Mesendoderm (in vitro differentiated cells): ENCODE data around the gene CTLA4.

Experiments used
- DNase-seq: peaks from one replicate; pipeline ENCODE4 v3.0.0; 2013
- H2AK5ac ChIP-seq: 2 replicates; pipeline ENCODE4 v1.6.1; 2013; ENCODE audit warnings: low read length, inconsistent platforms
- H2BK120ac ChIP-seq: 2 replicates; pipeline ENCODE4 v1.6.1; 2013; ENCODE audit warnings: low read depth, mild to moderate bottlenecking, low read length, moderate library complexity, mixed read lengths
- H2BK15ac ChIP-seq: replicated peaks from 2 replicates; pipeline ENCODE4 v1.6.1; 2013; ENCODE audit warnings: low read depth, mild to moderate bottlenecking, moderate library complexity
- H2BK5ac ChIP-seq: 2 replicates; pipeline ENCODE4 v1.6.1; 2013; ENCODE audit warnings: low read length, inconsistent platforms
- H3K18ac ChIP-seq: 2 replicates; pipeline ENCODE4 v1.6.1; 2013; ENCODE audit warnings: mild to moderate bottlenecking, low read length, mixed read lengths
- H3K23ac ChIP-seq: one replicate; pipeline ENCODE4 v1.6.1; 2013; ENCODE audit warnings: low read length
- H3K27ac ChIP-seq: 2 replicates; pipeline ENCODE4 v1.5.1; 2013; ENCODE audit warnings: low read depth, mild to moderate bottlenecking, inconsistent platforms, low read length, moderate library complexity
- H3K27me3 ChIP-seq: 2 replicates; pipeline ENCODE4 v1.6.1; 2013; ENCODE audit warnings: low read length, control low read depth, mild to moderate bottlenecking, inconsistent platforms; ENCODE audit not compliant: insufficient read depth, poor library complexity
- H3K36me3 ChIP-seq: 2 replicates; pipeline ENCODE4 v1.6.1; 2013; ENCODE audit warnings: low read length, inconsistent platforms; ENCODE audit not compliant: control insufficient read depth, insufficient read depth
- H3K4ac ChIP-seq: one replicate; pipeline ENCODE4 v1.6.1; 2013; ENCODE audit warnings: low read depth, mild to moderate bottlenecking, low read length, moderate library complexity
- H3K4me1 ChIP-seq: 2 replicates; pipeline ENCODE4 v1.6.1; 2013; ENCODE audit warnings: low read depth, low read length, inconsistent platforms; ENCODE audit not compliant: control insufficient read depth
- H3K4me2 ChIP-seq: 2 replicates; pipeline ENCODE4 v1.6.1; 2013; ENCODE audit warnings: low read length
- H3K4me3 ChIP-seq: 2 replicates; pipeline ENCODE4 v1.5.1; 2013; ENCODE audit warnings: mild to moderate bottlenecking, low read length
- H3K56ac ChIP-seq: one replicate; pipeline ENCODE4 v1.6.1; 2013; ENCODE audit warnings: low read length
- H3K79me1 ChIP-seq: 2 replicates; pipeline ENCODE4 v1.6.1; 2013; ENCODE audit warnings: low read length, inconsistent platforms
- H3K79me2 ChIP-seq: 2 replicates; pipeline ENCODE4 v1.6.1; 2013; ENCODE audit warnings: mild to moderate bottlenecking, low read length; ENCODE audit not compliant: control insufficient read depth, insufficient read depth
- H3K9ac ChIP-seq: 2 replicates; pipeline ENCODE4 v1.6.1; 2013; ENCODE audit warnings: low read length, inconsistent platforms
- H4K5ac ChIP-seq: one replicate; pipeline ENCODE4 v1.6.1; 2013; ENCODE audit warnings: low read length
- H4K8ac ChIP-seq: one replicate; pipeline ENCODE4 v1.6.1; 2013; ENCODE audit warnings: low read depth, mild to moderate bottlenecking, control low read depth, low read length, moderate library complexity
- WGBS: extraction: QIAGEN DNeasy Blood & Tissue Kit; methylation state at CpG from one replicate; pipeline ENCODE4 v1.1.7; 2013; ENCODE audit warnings: low lambda C conversion rate, missing lambda C conversion rate; ENCODE audit not compliant: insufficient coverage; ENCODE audit errors: extremely low coverage; 5-methylcytosine and 5-hydroxymethylcytosine counted together

CTLA4 gene

GRCh38 chr2:203870481-203870880, 2.9 kb downstream of the CTLA4 start:
- Histone ChIP-seq H3K4me3 (no peak overlapping the region), H2AK5ac (no peak overlapping the region), H3K4ac (no peak overlapping the region), H3K18ac (no peak overlapping the region), H3K23ac (no peak overlapping the region), H2BK5ac (no peak overlapping the region), H3K79me1 (no peaks in the 10 kb centered on the region), H3K9ac (no peak overlapping the region), H3K4me2 (no peak overlapping the region), H2BK15ac (no peak overlapping the region), H3K79me2 (no peaks in the 10 kb centered on the region), H4K5ac (no peak overlapping the region), H3K4me1 (no peaks in the 10 kb centered on the region), H3K27ac (no peak overlapping the region), H3K36me3 (no peaks in the 10 kb centered on the region), H3K27me3 (no peaks in the 10 kb centered on the region), H3K56ac (no peak overlapping the region), H2BK120ac (no peak overlapping the region), H4K8ac (no peak overlapping the region)
- DNase-seq: no peak
- no CpG with 5 or more reads among the region's 9 CpGs for WGBS

GRCh38 chr2:203870941-203871340, 3.4 kb downstream of the CTLA4 start:
- no peak for DNase-seq
- H3K23ac ChIP-seq: no peak overlapping the region
- no peak overlapping the region for H3K18ac ChIP-seq
- H2BK120ac ChIP-seq: no peak overlapping the region
- H2AK5ac ChIP-seq: no peak overlapping the region
- H3K4me3 ChIP-seq: no peak overlapping the region
- H3K56ac ChIP-seq: no peak overlapping the region
- no peak overlapping the region for H3K4me2 ChIP-seq
- H4K8ac ChIP-seq: no peak overlapping the region
- H3K27ac ChIP-seq: no peak overlapping the region
- H3K79me1 ChIP-seq: no peaks in the 10 kb centered on the region
- WGBS: no CpG with 5 or more reads among the region's 2 CpGs
- H3K4ac ChIP-seq: no peak overlapping the region
- H2BK15ac ChIP-seq: no peak overlapping the region
- no peak overlapping the region for H4K5ac ChIP-seq
- H3K9ac ChIP-seq: no peak overlapping the region
- no peaks in the 10 kb centered on the region for H3K36me3 ChIP-seq
- H3K79me2 ChIP-seq: no peaks in the 10 kb centered on the region
- H3K4me1 ChIP-seq: no peaks in the 10 kb centered on the region
- H2BK5ac ChIP-seq: no peak overlapping the region
- H3K27me3 ChIP-seq: no peaks in the 10 kb centered on the region

GRCh38 chr2:203871371-203871983, 3.9 kb downstream of the CTLA4 start:
- no peak overlapping the region for H3K4ac ChIP-seq
- no peak overlapping the region for H3K9ac ChIP-seq
- no peak overlapping the region for H3K4me3 ChIP-seq
- no peak overlapping the region for H2BK5ac ChIP-seq
- no peak overlapping the region for H2AK5ac ChIP-seq
- DNase-seq: no peak
- no peak overlapping the region for H3K23ac ChIP-seq
- H4K5ac ChIP-seq: no peak overlapping the region
- H3K27ac ChIP-seq: no peak overlapping the region
- H3K4me1 ChIP-seq: no peaks in the 10 kb centered on the region
- no peaks in the 10 kb centered on the region for H3K79me2 ChIP-seq
- no peak overlapping the region for H3K56ac ChIP-seq
- H3K79me1 ChIP-seq: no peaks in the 10 kb centered on the region
- H3K18ac ChIP-seq: no peak overlapping the region
- H3K27me3 ChIP-seq: no peaks in the 10 kb centered on the region
- H3K4me2 ChIP-seq: no peak overlapping the region
- no peaks in the 10 kb centered on the region for H3K36me3 ChIP-seq
- no CpG with 5 or more reads among the region's 6 CpGs for WGBS
- no peak overlapping the region for H2BK15ac ChIP-seq
- no peak overlapping the region for H2BK120ac ChIP-seq
- no peak overlapping the region for H4K8ac ChIP-seq

- Histone ChIP-seq H3K27me3 (no peaks in the 10 kb centered on the region), H3K56ac (no peak overlapping the region), H3K4me3 (no peak overlapping the region), H3K23ac (no peak overlapping the region), H3K79me1 (no peaks in the 10 kb centered on the region), H3K27ac (no peak overlapping the region), H4K8ac (no peak overlapping the region), H3K36me3 (no peaks in the 10 kb centered on the region), H3K18ac (no peak overlapping the region), H4K5ac (no peak overlapping the region), H3K79me2 (no peaks in the 10 kb centered on the region), H3K9ac (no peak overlapping the region), H3K4ac (no peak overlapping the region), H2BK15ac (no peak overlapping the region), H2BK5ac (no peak overlapping the region), H3K4me1 (no peaks in the 10 kb centered on the region), H2BK120ac (no peak overlapping the region), H2AK5ac (no peak overlapping the region), H3K4me2 (no peak overlapping the region)
- WGBS: no CpG with 5 or more reads among the region's 2 CpGs
- DNase-seq: peak; percentile 16
These were observed 5.9 kb downstream of the CTLA4 start for GRCh38 chr2:203873461-203873860.

- Histone ChIP-seq H3K27me3 (no peaks in the 10 kb centered on the region), H4K5ac (no peak overlapping the region), H3K79me2 (no peaks in the 10 kb centered on the region), H3K4me2 (no peak overlapping the region), H3K18ac (no peak overlapping the region), H3K56ac (no peak overlapping the region), H2BK5ac (no peak overlapping the region), H3K27ac (no peak overlapping the region), H2AK5ac (no peak overlapping the region), H3K79me1 (no peaks in the 10 kb centered on the region), H3K9ac (no peak overlapping the region), H3K4me1 (no peaks in the 10 kb centered on the region), H3K4ac (no peak overlapping the region), H3K23ac (no peak overlapping the region), H3K4me3 (no peak overlapping the region), H2BK120ac (no peak overlapping the region), H3K36me3 (no peaks in the 10 kb centered on the region), H4K8ac (no peak overlapping the region), H2BK15ac (no peak overlapping the region)
- peak; percentile 74 for DNase-seq
- no CpG with 5 or more reads among the region's 5 CpGs for WGBS
These were observed 6.5 kb downstream of the CTLA4 start for GRCh38 chr2:203873921-203874631.

- H3K9ac ChIP-seq: no peak overlapping the region
- no peaks in the 10 kb centered on the region for H3K4me1 ChIP-seq
- no peak overlapping the region for H2BK5ac ChIP-seq
- H2BK120ac ChIP-seq: no peak overlapping the region
- H2AK5ac ChIP-seq: no peak overlapping the region
- no peak overlapping the region for H3K18ac ChIP-seq
- H4K5ac ChIP-seq: no peak overlapping the region
- H3K56ac ChIP-seq: no peak overlapping the region
- no peak overlapping the region for H3K23ac ChIP-seq
- H3K27ac ChIP-seq: no peak overlapping the region
- H3K4me3 ChIP-seq: no peak overlapping the region
- WGBS: no CpG with 5 or more reads among the region's 4 CpGs
- no peak overlapping the region for H3K4me2 ChIP-seq
- H4K8ac ChIP-seq: no peak overlapping the region
- no peaks in the 10 kb centered on the region for H3K79me1 ChIP-seq
- no peak overlapping the region for H2BK15ac ChIP-seq
- H3K27me3 ChIP-seq: no peaks in the 10 kb centered on the region
- H3K4ac ChIP-seq: no peak overlapping the region
- H3K36me3 ChIP-seq: no peaks in the 10 kb centered on the region
- DNase-seq: no peak
- H3K79me2 ChIP-seq: no peaks in the 10 kb centered on the region
These were observed 7.9 kb downstream of the CTLA4 start for GRCh38 chr2:203875471-203875870.
